ENCODE results near the gene BET1L.

BET1L gene

DNA sequence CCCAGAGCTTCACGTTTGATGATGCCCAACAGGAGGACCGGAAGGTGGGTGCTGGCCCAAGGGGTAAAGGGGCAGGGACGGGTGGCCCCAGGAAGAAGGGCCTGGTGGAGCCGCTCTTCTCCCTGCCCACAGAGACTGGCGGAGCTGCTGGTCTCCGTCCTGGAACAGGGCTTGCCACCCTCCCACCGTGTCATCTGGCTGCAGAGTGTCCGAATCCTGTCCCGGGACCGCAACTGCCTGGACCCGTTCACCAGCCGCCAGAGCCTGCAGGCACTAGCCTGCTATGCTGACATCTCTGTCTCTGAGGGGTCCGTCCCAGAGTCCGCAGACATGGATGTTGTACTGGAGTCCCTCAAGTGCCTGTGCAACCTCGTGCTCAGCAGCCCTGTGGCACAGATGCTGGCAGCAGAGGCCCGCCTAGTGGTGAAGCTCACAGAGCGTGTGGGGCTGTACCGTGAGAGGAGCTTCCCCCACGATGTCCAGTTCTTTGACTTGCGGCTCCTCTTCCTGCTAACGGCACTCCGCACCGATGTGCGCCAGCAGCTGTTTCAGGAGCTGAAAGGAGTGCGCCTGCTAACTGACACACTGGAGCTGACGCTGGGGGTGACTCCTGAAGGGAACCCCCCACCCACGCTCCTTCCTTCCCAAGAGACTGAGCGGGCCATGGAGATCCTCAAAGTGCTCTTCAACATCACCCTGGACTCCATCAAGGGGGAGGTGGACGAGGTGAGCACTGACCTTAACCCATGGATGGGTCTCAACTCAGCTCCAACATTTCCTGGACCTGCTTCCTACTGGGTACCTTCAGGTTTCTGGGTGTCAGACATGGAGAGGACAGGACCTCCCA, 2.3 kb upstream of the BET1L start:
- no peak for ATAC-seq

- no peak for ATAC-seq
Observed at GRCh38 chr11:208917-209260, 1.7 kb upstream of the BET1L start.

DNA sequence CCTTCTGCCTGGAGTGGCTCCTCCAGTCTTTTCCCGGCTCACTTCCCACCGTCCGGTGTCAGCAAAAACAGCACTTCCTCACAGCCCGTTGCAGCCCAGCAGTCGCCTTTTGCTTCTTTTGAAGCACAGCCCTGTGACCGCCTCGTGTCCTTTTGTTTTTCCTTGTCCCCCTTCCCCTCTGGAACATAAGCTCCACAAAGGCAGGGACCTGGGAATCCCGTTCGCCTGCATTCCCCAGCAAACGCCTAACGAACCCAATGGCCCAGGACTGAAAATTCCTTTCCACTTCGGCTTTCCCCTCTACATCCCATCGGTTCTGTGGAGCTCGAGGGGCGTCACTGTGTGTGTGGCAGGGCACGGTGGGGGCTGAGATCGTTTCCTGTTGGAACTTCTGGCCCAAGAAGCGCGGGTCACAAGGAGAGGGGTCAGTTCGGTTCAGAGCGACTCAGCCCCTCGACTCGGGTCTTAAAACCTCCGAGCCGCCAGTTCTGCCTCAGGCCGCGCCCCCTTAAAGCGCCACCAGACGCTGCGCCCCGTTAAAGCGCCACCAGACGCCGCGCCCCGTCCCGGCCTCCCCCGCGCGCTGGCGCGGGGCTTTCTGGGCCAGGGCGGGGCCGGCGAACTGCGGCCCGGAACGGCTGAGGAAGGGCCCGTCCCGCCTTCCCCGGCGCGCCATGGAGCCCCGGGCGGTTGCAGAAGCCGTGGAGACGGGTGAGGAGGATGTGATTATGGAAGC, 1.1 kb upstream of the BET1L start:
- ATAC-seq = peak; percentile 66 to 74

- peak; percentile 9 to 18 for ATAC-seq
Observed at GRCh38 chr11:207863-208180, 623 bp upstream of the BET1L start.

DNA sequence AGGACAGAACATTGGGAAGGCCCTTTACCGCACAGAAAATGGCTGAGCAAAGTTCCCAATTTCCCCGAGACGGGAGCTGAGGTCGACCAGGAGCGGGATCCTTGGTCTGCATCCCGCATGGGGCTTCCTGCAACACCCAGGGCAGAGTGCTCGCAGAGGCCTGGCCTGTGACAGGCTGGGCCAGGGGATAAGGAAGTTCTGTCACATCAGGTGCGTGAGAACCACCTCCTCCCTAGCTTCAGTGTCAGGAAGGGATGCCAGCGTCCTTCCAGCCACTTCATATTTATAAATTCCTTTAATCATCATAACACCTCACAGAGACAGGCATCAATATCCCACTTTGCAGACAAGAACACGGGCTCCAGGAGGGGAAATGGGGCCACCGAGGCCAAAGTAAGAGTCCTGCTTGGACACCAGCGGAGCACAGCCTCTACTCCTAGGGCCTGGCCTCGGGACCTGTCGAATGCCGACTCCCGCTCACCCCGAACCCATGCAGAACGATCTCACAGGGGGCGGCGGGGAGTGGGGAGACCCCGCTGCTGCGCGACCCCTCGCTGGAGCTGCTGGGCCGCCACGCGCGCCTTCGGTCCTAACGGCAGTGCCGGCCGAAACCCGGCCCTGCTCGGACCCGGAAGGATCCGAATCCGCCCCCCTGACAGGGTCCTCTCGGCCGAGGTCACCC, 532 bp downstream of the BET1L start:
- no peak for ATAC-seq

DNA sequence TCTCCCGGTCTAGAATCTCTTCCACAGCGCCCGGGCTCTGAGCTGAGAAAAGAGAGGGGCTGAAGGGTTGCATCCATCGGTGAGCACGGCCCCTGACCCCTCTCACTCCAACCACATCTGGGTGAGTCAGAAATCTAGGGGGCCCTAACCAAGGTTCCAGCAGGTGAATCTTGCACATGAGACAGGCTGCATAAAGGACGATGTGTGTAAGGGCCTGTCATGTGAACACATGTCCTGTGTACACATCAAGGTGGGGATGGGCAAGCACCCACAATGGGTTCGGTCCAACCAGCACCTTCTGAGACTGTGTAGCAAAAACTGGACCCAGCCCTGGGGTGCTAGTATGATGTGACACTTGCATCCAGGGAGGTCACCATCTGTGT, 1.2 kb downstream of the BET1L start:
- no peak for ATAC-seq

GRCh38 chr11:205221-206001, 1.8 kb downstream of the BET1L start:
- ATAC-seq = no peak

DNA sequence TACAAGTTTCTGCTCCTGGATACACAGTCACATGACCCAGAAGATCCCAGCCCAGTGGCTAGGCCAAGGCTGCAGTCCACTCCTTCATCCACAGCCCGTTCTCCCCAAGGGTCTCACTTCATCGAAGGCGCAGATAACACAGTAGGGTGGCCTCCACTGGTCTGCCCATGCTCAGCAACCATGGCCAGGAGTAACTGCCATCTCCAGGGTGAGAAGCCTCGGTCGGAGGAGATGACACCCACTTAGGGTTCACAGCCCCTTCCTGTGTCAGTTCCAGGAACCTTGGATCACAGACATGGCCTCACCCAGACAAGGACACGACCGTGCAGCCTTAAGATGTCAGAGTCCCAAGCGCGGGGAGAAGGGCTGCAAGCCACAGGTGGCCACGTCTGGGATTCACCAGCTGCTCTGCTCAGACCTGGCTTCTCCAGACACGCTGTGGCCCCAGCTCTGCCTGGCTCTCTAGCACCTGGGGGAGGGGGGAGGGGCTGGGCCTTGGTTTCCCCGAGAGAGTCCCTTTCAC, 2.6 kb downstream of the BET1L start:
- ATAC-seq = no peak

DNA sequence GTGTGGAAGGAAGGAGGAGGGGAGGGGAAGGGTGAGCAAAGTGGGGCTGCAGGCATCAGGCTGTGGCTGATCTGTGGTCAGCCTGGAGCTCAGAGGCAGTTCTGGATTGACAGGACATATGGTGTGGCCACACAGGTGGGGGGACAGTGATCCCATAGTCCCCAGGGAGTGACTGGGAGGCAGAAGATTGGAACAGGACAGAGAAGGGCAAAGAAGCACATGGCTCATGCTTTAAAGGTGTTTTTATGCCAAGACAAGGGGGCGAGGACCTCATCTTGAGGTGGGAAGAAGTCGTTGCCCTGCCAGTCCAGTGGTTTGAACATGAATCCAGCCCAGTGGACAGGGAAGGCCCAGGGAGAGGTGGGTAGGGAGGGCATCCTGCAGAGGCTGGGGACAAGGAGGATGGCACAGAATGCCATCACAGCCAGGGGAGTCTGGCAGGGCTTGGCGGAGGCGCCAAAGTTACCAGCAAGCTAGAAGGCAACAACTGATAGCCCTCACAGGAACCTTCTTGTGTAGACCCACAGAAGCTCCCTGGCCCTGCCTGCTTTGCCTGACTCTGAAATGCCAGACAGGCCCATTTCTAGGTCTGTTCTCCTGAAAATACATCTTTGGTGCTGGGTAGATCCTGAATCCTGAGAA, 3.1 kb downstream of the BET1L start:
- no peak for ATAC-seq

GRCh38 chr11:203056-203944, 3.9 kb downstream of the BET1L start:
- no peak for ATAC-seq

DNA sequence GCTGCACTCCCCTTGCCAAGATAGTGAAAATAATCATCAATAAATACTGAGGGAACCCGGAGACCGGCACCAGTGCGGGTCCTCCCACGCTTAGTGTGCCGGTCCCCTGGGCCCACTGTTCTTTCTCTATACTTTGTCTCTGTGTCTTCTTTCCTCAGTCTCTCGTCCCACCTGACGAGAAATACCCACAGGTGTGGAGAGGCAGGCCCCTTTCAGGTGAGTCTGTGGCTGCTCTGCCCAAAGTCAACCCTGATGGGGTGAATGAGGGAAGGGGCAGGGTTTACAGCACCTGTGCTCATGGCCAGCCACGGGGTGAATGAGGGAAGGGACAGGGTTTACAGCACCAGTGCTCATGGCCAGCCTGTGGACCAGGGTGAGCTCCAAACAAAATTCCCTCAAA, 4.7 kb downstream of the BET1L start:
- no peak for ATAC-seq

DNA sequence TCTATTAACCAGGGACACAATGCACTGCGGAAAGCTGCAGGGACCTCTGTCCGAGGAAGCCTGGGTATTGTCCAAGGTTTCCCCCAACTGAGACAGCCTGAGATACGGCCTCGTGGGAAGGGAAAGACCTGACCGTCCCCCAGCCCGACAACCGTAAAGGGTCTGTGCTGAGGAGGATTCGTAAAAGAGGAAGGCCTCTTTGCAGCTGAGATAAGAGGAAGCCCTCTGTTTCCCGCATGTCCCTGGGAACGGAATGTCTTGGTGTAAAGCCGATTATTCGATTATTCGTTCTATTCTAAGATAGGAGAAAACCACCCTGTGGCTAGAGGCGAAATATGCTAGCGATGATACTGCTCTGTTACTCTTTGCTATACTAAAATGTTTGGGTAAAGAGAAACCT, 5.2 kb downstream of the BET1L start:
- ATAC-seq = peak in 1 of 2 donors; percentile 34

DNA sequence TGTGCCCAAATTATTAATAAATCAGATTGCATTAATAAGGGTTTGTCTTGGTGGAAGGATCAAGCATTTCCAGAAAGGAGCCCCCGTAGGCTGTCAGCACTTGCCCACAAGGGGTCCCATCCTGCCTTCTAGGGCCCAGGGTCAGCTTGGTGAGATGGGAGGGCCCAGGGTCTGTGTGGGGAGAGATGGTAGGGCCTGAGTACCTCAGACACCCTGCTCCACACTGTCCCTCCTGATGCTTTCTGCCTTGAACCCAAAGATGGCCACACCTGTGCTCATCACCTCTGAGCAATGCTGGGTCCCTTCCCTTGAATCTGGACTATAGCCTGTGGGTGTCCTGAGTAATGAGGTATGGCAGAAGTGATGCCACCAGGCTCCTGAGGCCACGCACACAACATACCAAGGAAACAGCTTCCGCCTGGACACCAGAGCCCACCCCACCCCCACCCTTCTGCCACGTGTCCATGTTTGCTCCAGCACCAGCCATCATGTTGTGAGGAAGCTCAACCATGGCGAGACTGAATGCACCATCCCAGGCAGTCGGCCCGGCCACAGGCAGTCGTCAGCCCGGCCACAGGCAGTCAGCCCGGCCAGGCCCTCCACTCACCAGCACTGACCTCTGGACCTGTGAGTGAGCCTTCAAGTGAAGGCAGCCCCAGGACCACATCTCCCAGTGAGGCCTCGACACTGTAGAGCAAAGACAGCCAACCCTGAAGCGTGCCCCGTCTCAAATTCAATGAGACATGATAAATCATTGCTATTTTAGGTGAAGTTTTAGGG, 6.8 kb downstream of the BET1L start:
- ATAC-seq = no peak

GRCh38 chr11:199782-200181, 7.4 kb downstream of the BET1L start:
- no peak for ATAC-seq

DNA sequence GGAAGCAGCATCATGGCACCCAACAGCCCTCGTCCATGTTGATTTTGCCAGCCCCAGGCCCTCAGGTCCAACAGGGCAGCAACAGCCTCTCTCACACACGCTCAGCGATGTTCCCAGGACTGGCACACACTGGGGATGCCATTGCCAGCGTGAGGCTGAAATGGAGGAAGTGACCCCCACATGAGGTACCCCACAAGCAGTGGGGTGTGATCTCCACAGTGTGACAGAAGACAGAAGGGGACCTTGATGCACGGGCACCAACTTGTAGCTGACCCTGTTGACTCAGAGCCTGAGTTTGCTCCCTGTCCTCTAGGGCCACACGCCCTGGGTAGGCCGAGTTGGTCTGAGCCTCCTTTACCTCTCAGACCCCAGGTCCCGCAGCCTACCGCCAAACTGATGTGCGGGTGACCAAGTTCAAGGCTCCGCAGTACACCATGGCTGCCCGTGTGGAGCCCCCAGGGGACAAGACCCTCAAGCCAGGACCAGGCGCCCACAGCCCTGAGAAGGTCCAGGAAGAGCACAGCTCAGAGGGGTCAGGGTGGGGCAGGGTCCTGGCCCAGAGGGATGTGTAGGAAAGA, 8.1 kb downstream of the BET1L start:
- ATAC-seq = no peak

DNA sequence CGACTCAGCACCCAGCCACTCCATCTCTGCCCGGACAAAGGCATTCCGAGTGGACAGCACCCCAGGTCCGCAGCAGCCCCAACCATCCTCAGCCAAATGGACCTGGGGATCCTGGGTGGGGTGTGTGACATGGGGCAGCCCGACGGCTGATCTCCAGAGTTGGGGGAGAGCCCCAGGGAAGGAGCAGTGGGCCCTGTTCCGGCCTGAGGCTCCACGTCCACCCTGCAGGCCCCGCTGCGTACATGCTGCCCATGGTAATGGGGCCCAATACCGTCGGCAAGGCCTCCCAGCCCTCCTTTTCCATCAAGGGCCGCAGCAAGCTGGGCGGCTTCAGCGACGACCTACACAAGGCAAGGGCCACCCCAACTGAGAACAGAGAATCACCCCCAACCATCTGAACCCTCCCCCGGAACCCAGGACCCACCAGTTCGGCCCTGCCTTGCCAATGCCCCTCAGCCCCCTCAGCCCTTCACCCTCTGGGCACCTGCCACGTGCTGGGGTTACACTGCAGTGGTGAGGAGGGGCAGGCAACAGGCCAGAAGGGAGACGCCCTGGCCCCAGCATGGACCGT, 8.9 kb downstream of the BET1L start:
- ATAC-seq = no peak

GRCh38 chr11:197741-198235, 9.4 kb downstream of the BET1L start:
- no peak for ATAC-seq

- ATAC-seq = no peak
Observed at GRCh38 chr11:196786-197731, 10.1 kb downstream of the BET1L start.
